Dermis microvascular lymphatic vessel endothelial cell (primary cell): ENCODE results near the gene ZDHHC11B. TPM values are rescaled to one million over a fixed set of nuclear protein-coding genes. Genes with fewer than 3 reads are reported as not detected.

Experiments used
- DNase-seq, 2 donors: peaks; one replicate each; pipeline versions ENCODE4 v3.0.0 to v3.0.0-alpha.2; 2010; ENCODE audit warnings: low read depth in 2 of 2
- total RNA-seq: library from RNA; depleted of rRNA; stranded (reverse); fragments of >200 nt; gene quantifications from 2 replicates; pipeline ENCODE4 v1.2.1, GENCODE V29; 2014

Gene ZDHHC11B
- total RNA-seq, 1 donor from 2014 or later = not detected

DNA sequence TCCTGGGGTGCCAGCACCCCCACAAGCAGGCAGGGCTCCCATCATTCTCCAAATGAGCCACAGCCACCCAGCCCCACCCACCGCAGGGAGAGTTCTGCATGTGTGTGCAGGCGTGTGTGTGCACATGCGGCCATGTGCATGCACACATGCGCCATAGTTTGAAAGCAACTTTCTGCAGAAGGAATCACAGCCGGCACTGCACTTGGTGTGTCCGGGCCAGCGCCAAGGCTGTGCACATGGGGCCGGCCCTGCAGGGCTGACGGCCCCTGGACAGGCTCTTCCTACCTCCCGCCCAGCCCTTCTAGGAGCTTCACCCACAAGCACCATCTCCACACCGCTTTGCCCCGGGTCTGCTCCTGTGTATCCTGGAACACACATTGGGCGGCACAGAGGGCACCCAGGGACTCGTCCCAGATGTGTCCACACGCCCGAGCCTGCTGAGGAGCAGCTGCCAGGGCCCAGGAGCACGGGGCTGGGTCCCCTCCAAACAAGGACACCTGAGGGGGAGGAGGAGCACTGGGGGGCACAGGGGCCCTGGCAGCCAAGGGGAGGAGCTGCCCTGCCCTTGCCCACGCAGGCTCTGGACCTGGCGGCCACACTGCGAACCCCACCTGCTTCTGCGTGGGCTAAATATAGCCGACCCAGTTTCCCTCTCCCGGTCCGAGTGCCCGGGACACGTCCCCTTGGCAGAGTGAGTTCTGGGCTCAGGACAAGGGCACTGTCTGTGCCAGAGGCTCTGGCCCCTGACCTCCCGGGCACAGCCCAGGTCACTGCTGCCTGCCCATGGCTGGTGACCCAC is 110.5 kb downstream of the ZDHHC11B start:
- no peak for DNase-seq

- no peak for DNase-seq
Observed at GRCh38 chr5:673161-673830, 111.2 kb downstream of the ZDHHC11B start.

DNA sequence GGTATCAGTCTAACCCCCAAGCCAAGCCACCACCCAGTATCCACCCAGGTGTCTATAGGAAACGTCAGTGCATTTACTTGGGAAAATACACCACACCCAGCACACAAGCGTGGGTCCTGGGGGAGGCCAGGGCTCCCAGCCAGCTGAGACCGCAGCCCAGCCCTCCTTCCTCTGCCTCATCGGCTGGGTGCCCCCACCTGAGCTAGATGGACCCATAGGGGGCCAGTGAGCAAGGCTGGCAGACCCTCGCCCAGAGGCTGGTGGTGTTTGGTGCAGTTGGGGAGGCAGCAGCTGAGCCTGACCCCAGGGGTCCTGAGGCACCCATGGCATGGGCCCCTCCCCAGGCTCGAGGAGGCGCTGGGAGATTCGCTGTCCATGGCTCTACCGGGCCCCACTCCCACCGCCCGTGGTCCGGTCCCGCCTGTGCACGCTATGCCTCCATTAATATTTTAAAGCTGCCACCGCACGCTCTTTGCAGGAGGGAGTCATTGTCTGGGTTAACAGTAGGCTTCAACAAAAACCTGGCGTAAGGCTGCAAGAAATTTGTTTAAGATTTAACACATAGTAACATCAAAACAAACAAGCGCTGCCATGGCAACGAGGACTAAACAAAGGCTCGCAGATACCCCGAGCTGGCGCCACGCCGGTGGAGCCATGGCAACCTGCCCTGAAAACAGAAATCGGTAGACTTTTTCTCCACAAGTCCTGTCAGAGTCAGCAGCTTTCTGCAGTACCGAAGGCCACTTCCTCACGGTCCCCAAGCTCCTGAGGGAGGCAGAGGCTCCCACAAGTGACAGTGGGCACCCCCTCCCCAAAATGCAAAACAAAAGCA is 112.0 kb downstream of the ZDHHC11B start:
- peak; percentile 92 to 96 for DNase-seq

DNA sequence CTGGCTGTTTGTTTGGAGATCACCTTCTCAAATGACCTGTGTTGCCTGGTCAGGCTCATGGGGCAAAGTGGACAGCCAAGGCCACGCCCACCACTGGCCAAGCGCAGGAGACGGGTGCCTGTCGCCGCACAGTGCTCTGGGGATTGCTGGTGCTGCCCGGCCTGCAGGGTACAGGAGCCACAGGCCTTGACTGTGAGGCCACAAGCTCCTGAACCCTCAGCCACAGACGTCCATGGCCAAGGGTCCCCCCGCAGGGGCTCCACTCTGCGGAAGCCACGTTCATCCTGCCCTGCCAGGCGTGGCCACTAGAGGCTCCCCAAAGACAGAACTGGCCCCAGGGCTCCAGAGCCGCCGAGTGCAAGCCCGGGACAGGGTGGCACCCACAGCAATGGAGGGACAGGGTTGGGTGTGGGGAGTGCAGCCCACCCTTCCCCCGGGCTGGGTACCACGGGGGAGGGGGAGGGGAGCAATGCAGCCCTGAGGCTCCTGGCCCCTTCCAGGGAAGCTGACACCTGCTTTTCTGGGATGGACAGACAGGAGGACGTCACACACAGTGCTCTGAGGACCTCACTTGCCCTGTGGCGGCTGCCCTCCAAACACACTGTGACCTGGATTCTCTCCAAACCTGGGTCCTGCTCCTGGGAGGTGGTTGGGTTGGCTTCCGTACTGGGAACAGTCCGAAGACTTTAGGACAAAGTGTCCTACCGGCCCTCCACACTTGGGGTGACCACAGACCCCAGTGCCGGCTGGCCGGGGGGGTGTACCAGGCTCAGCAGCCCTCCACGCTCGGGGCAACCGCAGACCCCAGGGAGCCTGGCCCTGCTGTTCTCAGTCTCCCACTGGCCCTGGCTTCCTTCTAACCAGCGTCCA is 112.8 kb downstream of the ZDHHC11B start:
- DNase-seq = peak; percentile 31 to 61

GRCh38 chr5:670396-671270 is 113.9 kb downstream of the ZDHHC11B start:
- DNase-seq = no peak

DNA sequence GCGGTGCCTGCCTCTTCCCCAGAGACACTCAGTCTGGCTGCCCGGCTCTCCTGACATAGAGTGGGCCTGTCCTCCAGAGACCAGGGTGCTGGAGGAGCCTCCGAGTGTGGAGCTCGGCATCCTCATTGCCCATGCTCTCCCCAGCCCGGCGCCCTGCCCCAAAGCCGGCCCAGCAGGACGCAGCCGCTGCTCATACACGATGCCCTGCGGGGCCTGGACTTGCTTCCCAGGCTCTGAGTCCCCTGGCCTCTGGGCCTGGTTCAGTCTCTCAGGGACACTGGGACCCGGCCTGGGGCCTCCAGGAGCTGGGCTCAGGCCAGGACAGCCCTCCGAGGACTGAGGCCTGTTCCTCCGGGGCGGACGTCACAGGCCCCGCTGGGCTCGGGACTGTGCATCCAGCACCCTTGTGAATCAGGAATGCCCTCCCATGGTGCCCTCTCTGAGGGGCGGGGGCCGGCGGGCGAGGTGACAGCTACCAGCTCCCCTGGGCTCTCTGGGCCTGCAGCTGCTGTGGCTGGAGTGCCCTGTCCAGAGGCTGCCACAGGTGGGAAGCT is 114.6 kb downstream of the ZDHHC11B start:
- DNase-seq = no peak

DNA sequence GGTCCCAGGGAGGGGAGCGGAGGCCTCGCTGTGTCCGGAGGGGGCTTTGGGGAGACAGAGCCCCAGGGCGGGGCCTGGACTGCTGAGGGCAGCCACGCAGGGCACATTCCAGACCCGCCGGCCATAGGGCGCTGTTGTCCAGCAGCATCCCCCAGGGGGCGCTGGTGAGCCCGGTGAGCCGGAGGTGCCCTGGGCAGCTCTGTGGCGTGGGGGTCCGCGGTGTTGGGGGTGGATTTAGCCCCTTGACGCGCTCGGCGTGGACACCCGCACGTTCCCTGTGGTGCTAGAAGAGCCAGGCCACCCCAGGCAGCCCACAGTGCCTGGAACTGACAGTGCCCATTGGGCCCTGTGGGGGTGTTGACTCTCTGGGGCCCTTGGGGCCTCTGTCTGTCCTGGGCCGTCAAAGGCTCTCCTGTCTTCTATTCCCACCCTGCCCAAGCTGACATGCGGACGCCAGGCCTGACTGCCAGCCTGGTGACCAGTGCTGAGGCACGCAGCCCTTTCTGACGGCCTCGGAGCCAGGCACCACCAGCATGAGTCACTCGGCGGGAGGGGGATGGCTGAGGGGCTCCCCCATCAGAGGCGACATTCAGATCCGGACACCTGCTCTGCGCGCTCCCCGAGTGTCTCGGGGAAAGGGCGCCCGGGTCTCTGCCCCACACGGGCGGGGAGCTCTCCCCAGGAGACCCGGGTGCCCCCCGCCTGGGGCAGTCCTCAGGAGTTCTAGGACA is 115.3 kb downstream of the ZDHHC11B start:
- DNase-seq = no peak

- no peak for DNase-seq
Observed at GRCh38 chr5:668283-668995, 116.1 kb downstream of the ZDHHC11B start.

DNA sequence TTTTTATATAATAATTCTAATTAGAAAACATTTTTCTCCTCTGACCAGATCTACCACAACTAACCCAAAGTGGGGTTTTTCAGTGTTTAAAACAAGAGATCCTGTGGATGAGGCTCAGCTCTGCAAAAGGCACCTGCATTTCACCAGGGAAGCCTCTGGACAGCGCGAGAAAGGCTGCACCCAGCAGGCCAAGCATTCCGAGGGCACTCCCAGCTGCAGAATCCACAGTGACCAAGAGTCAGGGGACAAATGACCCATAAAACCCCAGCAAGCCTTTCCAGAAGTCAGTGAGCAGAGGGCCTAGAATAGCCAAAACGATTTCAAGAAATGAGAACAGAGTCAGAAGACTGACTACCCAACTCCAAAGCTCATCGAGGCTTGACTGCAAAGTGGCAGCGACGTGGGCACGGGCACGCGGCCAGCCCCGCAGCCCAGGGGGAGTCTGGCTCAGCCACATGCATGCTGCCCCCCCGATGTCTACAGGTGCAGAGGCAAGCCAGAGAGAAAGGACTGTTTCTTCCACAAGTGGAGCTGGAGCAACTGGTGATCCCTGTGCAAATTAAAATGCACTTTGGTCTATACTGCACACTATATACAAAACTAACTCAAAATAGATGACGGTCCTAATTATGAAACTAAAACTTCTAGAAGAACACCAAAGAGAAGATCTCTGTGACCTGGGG is 117.6 kb downstream of the ZDHHC11B start:
- DNase-seq = no peak

DNA sequence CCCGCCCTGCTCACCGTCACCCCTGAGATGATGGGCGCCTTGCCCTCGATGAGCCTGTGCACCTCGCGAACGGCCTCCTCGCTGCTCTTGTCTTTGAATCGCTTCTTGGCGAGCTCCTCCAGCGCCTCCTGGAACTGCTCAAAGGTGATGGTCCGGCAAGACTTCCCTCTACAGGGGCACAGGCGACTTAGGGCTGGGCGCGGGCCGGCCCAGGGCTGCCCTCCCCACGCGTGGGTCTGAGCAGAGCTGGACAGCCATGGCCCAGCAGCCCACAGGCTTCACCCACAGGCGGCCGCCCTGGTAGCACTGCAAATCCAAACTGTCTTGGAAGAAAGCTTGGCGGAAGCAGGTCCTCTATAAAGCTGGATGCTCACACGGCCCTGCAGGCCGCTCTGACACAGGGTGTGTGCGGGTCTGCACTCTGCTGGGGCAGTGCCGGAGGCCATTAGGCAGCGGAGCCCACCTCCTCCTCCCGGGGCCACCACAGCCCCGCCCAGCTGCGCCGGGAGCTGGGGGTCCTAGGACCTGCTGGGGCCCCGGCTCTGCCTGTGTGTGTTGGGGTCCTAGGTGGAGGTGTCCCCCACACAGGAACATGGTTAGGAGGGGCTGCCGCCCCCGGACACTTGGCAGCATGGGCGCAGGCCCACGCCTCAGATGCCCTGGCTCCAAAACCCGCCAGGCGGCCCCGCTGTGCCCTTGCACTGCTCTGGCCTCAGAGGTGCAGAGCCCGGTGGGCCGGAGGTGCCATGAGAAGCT is 118.4 kb downstream of the ZDHHC11B start:
- no peak for DNase-seq

DNA sequence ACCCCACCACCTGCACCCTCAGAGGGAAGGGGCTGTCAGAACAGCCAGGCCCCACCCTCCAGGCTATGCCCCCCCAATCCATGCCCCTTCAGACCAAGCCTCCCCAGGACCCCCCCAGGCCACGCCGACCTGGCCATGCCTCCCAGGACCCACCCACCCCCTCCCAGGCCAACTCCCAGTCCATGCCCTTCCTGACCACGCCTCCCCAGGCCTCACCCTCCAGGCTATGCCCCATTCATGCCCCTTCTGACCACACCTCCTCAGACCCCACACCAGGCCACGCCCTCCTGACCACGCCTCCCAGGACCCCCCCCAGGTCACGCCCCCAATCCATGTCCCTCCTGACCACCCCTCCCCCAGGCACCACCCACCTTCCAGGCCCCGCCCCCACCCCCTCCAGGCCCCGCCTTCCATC is 119.0 kb downstream of the ZDHHC11B start:
- no peak for DNase-seq

DNA sequence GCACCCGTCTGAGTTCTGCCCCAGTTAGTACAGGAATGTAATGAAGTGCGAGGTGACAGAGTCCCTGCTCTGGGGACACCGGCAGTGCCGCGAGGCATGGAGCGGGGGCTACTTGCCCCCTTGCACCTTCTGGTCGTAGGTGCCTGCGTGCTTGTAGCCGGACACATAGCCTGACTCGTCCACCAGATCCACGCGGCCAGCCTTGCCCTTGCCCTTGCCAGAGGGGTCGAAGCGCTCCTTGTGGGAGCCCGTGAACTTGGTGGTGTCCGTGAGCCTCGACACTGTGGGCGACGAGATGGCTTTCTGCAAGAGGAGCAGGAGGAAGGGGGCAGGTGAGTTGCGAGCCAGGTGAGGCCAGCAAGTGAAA is 119.6 kb downstream of the ZDHHC11B start:
- no peak for DNase-seq

DNA sequence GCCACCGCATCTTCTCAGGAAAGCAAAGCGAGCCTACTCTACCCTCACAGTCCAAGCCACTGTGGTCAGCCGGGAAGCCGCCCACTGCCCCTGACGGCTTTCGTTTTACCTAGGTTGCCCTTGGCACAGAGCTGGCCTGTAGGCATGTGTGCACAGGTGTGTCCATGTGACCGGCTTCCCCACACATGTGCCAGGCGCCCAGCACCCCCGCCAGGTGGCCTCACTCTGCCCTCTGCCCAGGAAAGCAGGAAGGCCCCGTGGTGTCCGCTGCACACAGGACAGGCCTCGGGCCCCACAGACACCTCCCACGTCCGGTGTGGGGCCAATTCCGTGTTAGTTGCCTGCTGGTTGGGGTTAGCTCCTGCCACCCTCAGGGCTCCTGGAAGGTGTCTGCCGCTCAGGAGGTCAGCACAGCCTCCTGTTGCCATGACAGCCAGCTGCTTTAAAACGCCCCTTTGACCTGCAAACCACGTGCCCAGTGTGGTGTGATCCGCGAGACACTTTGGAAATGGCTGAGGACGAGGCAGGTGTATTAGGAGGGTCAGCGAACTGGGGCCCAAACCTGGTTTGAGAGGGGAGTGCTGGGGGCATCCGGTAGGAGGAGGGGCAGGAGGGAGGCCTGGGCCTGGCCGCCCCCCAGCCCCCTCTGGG is 120.1 kb downstream of the ZDHHC11B start:
- DNase-seq = no peak

DNA sequence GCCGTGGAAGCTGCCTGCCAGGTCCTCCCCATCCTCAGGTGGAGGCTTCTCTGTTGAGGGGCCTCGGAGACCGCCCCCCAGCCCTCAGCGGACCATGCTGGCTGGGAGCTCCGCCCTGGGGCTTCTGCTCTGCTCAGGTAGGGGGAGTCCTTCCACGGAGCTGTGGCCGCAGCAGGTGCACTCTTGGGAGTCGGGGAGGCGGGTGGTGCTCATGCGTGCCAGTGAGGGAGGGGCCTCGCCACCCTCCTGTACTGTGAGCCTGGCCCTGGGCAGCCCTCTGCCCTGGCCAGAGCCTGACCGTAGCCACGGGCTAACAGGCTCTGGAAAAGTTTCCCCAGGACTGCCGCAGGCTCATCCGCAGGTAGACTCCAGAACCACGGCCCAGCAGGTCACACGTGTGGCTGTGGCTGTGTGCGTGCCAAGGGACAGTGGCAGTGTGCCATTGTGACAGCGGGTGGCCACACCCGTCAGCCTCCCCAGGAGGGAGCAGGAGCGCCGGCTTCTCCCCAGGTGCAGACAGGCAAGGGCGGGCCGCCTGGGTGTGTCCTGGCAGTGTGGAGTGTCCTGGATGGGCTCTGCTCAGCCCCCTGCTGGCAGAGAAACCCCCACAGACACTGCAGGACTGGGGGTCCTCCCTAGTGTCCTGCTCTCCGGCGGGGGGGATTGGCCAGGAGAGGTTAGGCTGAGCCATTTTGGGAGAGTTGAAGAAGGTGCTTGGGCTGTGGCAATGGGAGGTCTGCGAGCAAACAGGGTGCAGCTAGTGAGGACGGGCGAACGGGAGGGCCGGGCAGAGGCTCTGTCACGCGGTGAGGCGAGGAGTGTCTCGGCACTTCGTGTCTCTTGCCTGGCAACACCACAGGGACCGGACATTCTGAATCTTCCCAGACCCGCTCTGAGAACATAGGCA is 120.8 kb downstream of the ZDHHC11B start:
- no peak for DNase-seq

DNA sequence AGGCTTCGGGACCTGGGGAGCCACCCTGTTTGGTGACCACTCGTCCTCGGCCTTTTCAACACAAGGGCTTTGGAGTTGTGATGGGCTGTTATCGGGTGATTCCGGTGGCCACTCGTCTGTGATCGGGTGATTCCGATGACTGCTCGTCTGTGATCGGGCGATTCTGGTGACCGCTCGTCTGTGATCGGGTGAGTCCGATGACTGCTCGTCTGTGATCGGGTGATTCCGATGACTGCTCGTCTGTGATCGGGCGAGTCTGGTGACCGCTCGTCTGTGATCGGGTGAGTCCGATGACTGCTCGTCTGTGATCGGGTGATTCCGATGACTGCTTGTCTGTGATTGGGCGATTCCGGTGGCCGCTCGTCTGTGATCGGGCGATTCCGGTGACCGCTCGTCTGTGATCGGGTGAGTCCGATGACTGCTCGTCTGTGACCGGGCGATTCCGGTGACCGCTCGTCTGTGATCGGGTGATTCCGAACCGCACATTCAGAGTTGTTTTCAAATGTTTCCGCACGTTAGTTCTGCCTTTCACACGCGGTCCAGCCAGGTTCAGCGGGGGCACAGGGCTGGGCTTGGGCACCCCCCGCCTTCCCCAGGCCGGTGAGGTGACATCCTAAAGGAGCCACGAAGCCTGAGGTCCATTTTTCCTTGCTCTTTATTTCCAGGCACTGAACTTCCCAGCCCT is 121.6 kb downstream of the ZDHHC11B start:
- DNase-seq = no peak
